ENCODE measurements around the gene KAZALD1. TPM values are rescaled to one million over a fixed set of nuclear protein-coding genes. Genes with fewer than 3 reads are reported as not detected.
A peak's percentile ranks its signal among the peaks of the same experiment; 100 is the strongest.

Gene KAZALD1
- total RNA-seq, 1 donor from 2014 or later: 16.8 TPM

GRCh38 chr10:101080933-101081931, 19.4 kb downstream of the KAZALD1 start:
- no peaks in the 10 kb centered on the region for H3K4me1 Mint-ChIP-seq
- no peaks in the 10 kb centered on the region for H3K36me3 Mint-ChIP-seq
- DNase-seq (ENCODE audit: low spot score in 2 of 2, unreplicated experiment in 2 of 2): peak in 1 of 2 experiments; percentile 65
- no peaks in the 10 kb centered on the region for H3K9me3 Mint-ChIP-seq
- H3K27me3 Mint-ChIP-seq (ENCODE audit: low read depth): peaks cover 89% of the 10 kb centered on the region
- no peak overlapping the region for H3K4me3 Mint-ChIP-seq
- H3K27ac Mint-ChIP-seq: no peak overlapping the region
- TF ChIP-seq CTCF (IDR thresholded peaks at IDR 0.05; ENCODE audit: unreplicated experiment): no peak

- Mint-ChIP-seq H3K27ac (no peak overlapping the region), H3K27me3 (ENCODE audit: low read depth) (peaks cover 90% of the 10 kb centered on the region), H3K4me1 (no peaks in the 10 kb centered on the region), H3K9me3 (no peaks in the 10 kb centered on the region), H3K36me3 (no peaks in the 10 kb centered on the region), H3K4me3 (no peak overlapping the region)
- no peak for TF ChIP-seq CTCF (IDR thresholded peaks at IDR 0.05; ENCODE audit: unreplicated experiment)
- DNase-seq (ENCODE audit: low spot score in 2 of 2, unreplicated experiment in 2 of 2): no peak
Observed at GRCh38 chr10:101085846-101086245, 24.1 kb downstream of the KAZALD1 start.

- H3K4me1 Mint-ChIP-seq: no peaks in the 10 kb centered on the region
- H3K4me3 Mint-ChIP-seq: no peak overlapping the region
- H3K27me3 Mint-ChIP-seq (ENCODE audit: low read depth): peaks cover 93% of the 10 kb centered on the region
- TF ChIP-seq CTCF (IDR thresholded peaks at IDR 0.05; ENCODE audit: unreplicated experiment): no peak
- no peak overlapping the region for H3K27ac Mint-ChIP-seq
- H3K36me3 Mint-ChIP-seq: no peaks in the 10 kb centered on the region
- DNase-seq (ENCODE audit: low spot score in 2 of 2, unreplicated experiment in 2 of 2): no peak
- no peaks in the 10 kb centered on the region for H3K9me3 Mint-ChIP-seq
Observed at GRCh38 chr10:101087376-101087775, 25.6 kb downstream of the KAZALD1 start.

GRCh38 chr10:101087965-101088364, 26.2 kb downstream of the KAZALD1 start:
- DNase-seq (ENCODE audit: low spot score in 2 of 2, unreplicated experiment in 2 of 2): no peak
- Mint-ChIP-seq H3K4me1 (no peaks in the 10 kb centered on the region), H3K27ac (no peak overlapping the region), H3K4me3 (no peak overlapping the region), H3K9me3 (no peaks in the 10 kb centered on the region), H3K27me3 (ENCODE audit: low read depth) (peaks cover 93% of the 10 kb centered on the region), H3K36me3 (no peaks in the 10 kb centered on the region)
- TF ChIP-seq CTCF (IDR thresholded peaks at IDR 0.05; ENCODE audit: unreplicated experiment): no peak

- no peak overlapping the region for H3K27ac Mint-ChIP-seq
- no peaks in the 10 kb centered on the region for H3K36me3 Mint-ChIP-seq
- peaks cover 85% of the 10 kb centered on the region for H3K27me3 Mint-ChIP-seq (ENCODE audit: low read depth)
- H3K4me1 Mint-ChIP-seq: peaks cover 6% of the 10 kb centered on the region
- no peak for TF ChIP-seq CTCF (IDR thresholded peaks at IDR 0.05; ENCODE audit: unreplicated experiment)
- DNase-seq (ENCODE audit: low spot score in 2 of 2, unreplicated experiment in 2 of 2): no peak
- H3K4me3 Mint-ChIP-seq: no peak overlapping the region
- H3K9me3 Mint-ChIP-seq: no peaks in the 10 kb centered on the region
Observed at GRCh38 chr10:101089520-101090299, 27.9 kb downstream of the KAZALD1 start.
